ENCODE results near the gene ADGRD2. TPM values are rescaled to one million over a fixed set of nuclear protein-coding genes. Genes with fewer than 3 reads are reported as not detected.

The ADGRD2 gene
- total RNA-seq, 1 donor from 2014 or later, result not detected

DNA sequence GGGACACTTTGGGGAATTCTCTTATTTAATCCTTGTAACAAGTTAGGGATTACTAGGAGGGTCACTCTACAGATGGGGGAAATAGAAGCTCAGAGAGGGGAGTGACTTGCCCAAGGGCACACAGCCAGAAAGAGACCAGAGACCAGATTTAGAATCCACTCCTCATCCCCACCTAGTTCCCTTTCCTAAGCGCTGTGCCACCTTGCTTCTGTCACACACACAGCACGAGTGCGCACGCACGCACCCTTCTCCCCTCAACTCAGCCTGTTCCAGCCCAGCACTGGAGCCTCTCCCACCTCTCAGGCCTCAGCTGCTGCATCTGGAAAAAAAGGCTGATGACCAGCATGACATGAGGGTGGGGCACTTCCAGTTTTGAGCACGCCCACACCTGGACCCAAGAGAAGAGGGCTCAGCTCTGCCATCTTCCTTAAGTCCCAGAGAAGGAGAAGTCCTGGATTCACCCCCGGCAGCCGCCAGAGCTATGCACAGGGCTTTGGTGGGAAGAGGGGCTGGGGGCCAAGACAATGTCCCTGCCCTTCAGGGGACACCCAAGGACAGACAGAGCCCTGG, 38.5 kb downstream of the ADGRD2 start:
- ChIA-PET CTCF (no interaction called here), POLR2A (no interaction called here)
- intact Hi-C loops (cut with micrococcal nuclease), result no loop called here

DNA sequence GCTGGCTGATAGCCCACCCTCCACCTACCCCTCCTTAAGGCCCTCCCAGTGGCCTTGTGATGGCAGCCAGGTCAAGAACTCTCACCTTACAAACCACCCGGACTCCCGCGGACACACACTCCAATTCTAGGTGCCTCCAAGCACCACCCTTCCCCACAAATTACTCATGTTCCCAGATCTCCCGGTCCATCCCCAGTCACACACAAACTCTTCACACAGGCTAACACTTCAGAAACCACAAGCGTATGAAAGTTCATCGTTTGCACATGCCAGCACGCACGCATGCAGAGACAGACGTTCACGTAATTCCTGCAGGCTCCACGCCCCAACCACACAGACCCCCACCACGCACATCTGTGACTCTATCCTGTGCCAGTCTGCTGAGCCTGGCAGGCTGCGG, 39.0 kb downstream of the ADGRD2 start:
- CTCF ChIA-PET, result no interaction called here
- H3K4me1 Mint-ChIP-seq, result no peaks in the 10 kb centered on the region
- ATAC-seq (ENCODE audit: low read depth), result no peak
- POLR2A ChIA-PET, result no interaction called here
- no peak overlapping the region for H3K4me3 Mint-ChIP-seq
- H3K27me3 Mint-ChIP-seq, result peaks cover 18% of the 10 kb centered on the region
- H3K27ac Mint-ChIP-seq, result no peak overlapping the region
- DNase-seq, result no peak
- no peaks in the 10 kb centered on the region for H3K36me3 Mint-ChIP-seq (ENCODE audit: low read depth)
- H3K9me3 Mint-ChIP-seq, result no peaks in the 10 kb centered on the region
- TF ChIP-seq, protein P1, sequence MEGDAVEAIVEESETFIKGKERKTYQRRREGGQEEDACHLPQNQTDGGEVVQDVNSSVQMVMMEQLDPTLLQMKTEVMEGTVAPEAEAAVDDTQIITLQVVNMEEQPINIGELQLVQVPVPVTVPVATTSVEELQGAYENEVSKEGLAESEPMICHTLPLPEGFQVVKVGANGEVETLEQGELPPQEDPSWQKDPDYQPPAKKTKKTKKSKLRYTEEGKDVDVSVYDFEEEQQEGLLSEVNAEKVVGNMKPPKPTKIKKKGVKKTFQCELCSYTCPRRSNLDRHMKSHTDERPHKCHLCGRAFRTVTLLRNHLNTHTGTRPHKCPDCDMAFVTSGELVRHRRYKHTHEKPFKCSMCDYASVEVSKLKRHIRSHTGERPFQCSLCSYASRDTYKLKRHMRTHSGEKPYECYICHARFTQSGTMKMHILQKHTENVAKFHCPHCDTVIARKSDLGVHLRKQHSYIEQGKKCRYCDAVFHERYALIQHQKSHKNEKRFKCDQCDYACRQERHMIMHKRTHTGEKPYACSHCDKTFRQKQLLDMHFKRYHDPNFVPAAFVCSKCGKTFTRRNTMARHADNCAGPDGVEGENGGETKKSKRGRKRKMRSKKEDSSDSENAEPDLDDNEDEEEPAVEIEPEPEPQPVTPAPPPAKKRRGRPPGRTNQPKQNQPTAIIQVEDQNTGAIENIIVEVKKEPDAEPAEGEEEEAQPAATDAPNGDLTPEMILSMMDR (IDR thresholded peaks at IDR 0.05), result no peak
- intact Hi-C loops (cut with micrococcal nuclease), result no loop called here

More for the DNA sequence above, 38.5 kb downstream of the ADGRD2 start:
- Mint-ChIP-seq H3K4me1 (no peaks in the 10 kb centered on the region), H3K27me3 (peaks cover 18% of the 10 kb centered on the region), H3K4me3 (no peak overlapping the region), H3K27ac (no peak overlapping the region), H3K9me3 (no peaks in the 10 kb centered on the region), H3K36me3 (ENCODE audit: low read depth) (no peaks in the 10 kb centered on the region)
- DNase-seq, result no peak
- no peak for ATAC-seq (ENCODE audit: low read depth)
- TF ChIP-seq, protein P1 (IDR thresholded peaks at IDR 0.05), result no peak

DNA sequence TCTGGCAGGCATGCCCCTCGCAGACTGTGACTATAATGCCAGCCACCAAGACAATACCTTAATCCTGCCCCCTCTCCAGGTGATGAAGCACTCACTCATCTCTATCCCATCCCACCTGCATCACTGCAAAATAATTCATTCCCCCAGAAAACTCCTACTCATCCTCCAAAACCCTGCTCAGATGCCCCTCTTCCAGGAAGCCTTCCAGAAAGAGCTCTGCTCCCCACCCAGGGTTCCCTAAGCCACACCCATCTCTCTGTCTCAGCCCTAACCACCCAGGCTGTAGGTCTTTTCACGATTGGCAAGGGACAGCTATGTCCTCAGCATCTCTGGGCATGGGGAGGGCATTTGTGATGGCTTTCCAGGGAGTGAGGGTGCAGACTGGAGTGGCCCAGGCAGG, 39.8 kb downstream of the ADGRD2 start:
- ATAC-seq (ENCODE audit: low read depth) (no peak), DNase-seq (no peak)
- TF ChIP-seq, protein P1 (IDR thresholded peaks at IDR 0.05), result no peak
- ChIA-PET CTCF (no interaction called here), POLR2A (no interaction called here)
- Mint-ChIP-seq H3K27me3 (peaks cover 18% of the 10 kb centered on the region), H3K9me3 (no peaks in the 10 kb centered on the region), H3K27ac (no peak overlapping the region), H3K4me3 (no peak overlapping the region), H3K36me3 (ENCODE audit: low read depth) (no peaks in the 10 kb centered on the region), H3K4me1 (no peaks in the 10 kb centered on the region)
- intact Hi-C loops (cut with micrococcal nuclease), result no loop called here

DNA sequence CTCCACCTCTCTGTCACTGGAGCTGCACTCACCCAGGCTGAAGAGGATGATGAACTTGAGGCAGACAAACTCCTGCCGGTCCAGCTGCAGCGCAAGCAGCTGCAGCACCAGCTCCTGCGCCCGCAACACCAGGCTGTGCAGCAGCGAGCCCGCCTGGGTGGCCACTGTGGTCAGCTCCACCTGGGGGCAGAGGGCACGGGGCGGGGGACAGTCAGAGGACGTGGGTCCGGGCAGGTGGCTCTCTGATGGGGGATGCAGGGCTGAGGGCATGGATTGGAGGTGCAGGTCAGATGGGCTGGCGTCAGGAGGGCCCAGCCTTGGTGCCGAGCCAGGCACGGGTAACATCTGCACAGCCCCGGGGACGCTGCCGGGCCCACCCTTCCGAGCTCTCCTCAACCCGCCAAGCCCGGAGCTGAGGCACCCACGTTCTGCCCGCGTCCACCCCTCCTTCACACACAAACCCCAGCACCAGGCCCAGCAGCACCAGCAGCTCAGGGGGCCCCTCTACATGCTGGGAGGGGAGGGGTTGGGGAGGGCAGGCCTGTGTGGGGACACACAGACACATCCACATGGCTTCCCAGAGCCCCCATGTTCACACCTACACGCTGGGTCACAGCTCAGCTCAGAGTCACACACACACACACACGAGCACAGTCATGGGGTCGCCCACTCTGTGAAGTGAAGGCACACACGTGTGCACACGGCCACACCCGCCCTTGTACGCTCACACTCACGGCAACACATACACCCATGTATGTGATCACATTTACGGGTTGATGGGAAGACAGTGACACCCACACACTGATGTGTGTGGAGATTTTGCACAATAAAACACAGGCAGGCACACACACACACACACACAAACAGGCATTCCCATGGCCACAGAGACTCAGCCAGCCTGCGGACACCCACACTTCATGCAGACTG, 41.1 kb downstream of the ADGRD2 start:
- ChIA-PET POLR2A (no interaction called here), CTCF (no interaction called here)
- Mint-ChIP-seq H3K9me3 (no peaks in the 10 kb centered on the region), H3K4me1 (peaks cover 6% of the 10 kb centered on the region), H3K27me3 (peaks cover 14% of the 10 kb centered on the region), H3K36me3 (ENCODE audit: low read depth) (no peaks in the 10 kb centered on the region), H3K4me3 (no peak overlapping the region), H3K27ac (no peak overlapping the region)
- TF ChIP-seq, protein P1 (IDR thresholded peaks at IDR 0.05), result no peak
- DNase-seq, result no peak
- intact Hi-C loops (cut with micrococcal nuclease), result no loop called here
- no peak for ATAC-seq (ENCODE audit: low read depth)

DNA sequence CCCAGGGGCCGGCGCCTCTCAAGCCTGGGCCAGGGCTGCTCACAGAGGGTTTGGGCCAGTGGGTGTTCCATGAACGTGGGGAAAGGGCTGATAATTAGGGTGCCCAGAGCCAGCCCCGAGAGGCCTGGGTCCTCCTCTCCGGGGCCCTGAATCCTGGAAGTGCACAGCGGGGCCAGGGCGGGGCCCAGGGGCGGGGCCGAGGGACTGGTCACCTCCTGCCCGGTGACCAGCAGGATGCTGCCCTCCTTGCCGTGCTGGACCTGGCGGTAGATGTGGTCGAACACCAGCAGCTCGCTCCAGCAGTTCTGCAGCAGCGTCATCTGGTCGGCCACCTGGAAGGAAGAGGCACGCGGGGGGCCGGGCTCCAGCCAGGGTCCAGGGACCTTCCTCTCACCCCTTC, 42.6 kb downstream of the ADGRD2 start:
- H3K4me3 Mint-ChIP-seq, result no peak overlapping the region
- H3K9me3 Mint-ChIP-seq, result no peaks in the 10 kb centered on the region
- intact Hi-C loops (cut with micrococcal nuclease), result no loop called here
- no peak for ATAC-seq (ENCODE audit: low read depth)
- H3K27me3 Mint-ChIP-seq, result peaks cover 14% of the 10 kb centered on the region
- ChIA-PET CTCF (no interaction called here), POLR2A (no interaction called here)
- DNase-seq, result no peak
- peaks cover 7% of the 10 kb centered on the region for H3K4me1 Mint-ChIP-seq
- H3K36me3 Mint-ChIP-seq (ENCODE audit: low read depth), result no peaks in the 10 kb centered on the region
- TF ChIP-seq, protein P1 (IDR thresholded peaks at IDR 0.05), result no peak
- H3K27ac Mint-ChIP-seq, result no peak overlapping the region
